GM23248 (cell line): ENCODE results near the gene TMEM143.

Experiments used
- EZH2 ChIP-seq: fragments of 200-600 bp; sonication (generic); IDR thresholded peaks from 2 replicates; pipeline ENCODE4 v1.6.1; 2018; ENCODE audit warnings: antibody characterized with exemption, mild to moderate bottlenecking; ENCODE audit not compliant: insufficient read depth, poor library complexity, severe bottlenecking
- EZH2phosphoT487 ChIP-seq: fragments of 200-600 bp; sonication (generic); IDR thresholded peaks from 2 replicates; pipeline ENCODE4 v1.6.1; 2018; ENCODE audit warnings: antibody characterized with exemption, moderate library complexity, mild to moderate bottlenecking, low read depth; ENCODE audit not compliant: insufficient read depth

DNA sequence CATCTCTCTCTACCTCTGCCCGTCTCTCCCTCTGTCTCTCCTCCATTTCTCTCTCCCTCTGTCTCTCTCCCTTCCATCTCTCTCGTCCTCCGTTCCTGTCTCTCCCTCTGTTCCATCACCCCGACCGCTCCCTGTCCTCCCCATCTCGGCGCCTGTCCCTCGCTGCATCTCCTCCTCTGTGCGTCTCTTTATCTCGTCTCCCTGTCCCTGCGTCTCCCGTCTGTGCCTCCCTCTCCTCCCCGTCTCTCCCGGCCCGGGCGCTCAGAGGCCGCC, 34.3 kb upstream of the TMEM143 start:
- TF ChIP-seq EZH2phosphoT487 (no peak), EZH2 (no peak)
